HL-60 (cell line): ENCODE data around the gene CNTNAP2.

ENCODE experiments used
- GABPA ChIP-seq: IDR thresholded peaks from 2 replicates; pipeline ENCODE4 v1.6.1; 2012; ENCODE audit warnings: low read depth
- POLR2AphosphoS5 ChIP-seq: IDR thresholded peaks from 2 replicates; pipeline ENCODE4 v1.6.1; 2012; ENCODE audit warnings: low read depth
- TF ChIP-seq, protein P1 (sequence below): IDR thresholded peaks from one replicate; pipeline ENCODE4 v1.5.1; 2011; ENCODE audit warnings: low read length, control low read depth, inconsistent platforms; ENCODE audit not compliant: insufficient read depth
- TF ChIP-seq, protein P2 (sequence below): IDR thresholded peaks from 2 replicates; pipeline ENCODE4 v1.6.1; 2012; ENCODE audit warnings: low read depth; ENCODE audit not compliant: insufficient replicate concordance

- TF ChIP-seq, protein P1, sequence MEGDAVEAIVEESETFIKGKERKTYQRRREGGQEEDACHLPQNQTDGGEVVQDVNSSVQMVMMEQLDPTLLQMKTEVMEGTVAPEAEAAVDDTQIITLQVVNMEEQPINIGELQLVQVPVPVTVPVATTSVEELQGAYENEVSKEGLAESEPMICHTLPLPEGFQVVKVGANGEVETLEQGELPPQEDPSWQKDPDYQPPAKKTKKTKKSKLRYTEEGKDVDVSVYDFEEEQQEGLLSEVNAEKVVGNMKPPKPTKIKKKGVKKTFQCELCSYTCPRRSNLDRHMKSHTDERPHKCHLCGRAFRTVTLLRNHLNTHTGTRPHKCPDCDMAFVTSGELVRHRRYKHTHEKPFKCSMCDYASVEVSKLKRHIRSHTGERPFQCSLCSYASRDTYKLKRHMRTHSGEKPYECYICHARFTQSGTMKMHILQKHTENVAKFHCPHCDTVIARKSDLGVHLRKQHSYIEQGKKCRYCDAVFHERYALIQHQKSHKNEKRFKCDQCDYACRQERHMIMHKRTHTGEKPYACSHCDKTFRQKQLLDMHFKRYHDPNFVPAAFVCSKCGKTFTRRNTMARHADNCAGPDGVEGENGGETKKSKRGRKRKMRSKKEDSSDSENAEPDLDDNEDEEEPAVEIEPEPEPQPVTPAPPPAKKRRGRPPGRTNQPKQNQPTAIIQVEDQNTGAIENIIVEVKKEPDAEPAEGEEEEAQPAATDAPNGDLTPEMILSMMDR = no peak
- TF ChIP-seq POLR2AphosphoS5 = no peak
- no peak for TF ChIP-seq GABPA
- TF ChIP-seq, protein P2, sequence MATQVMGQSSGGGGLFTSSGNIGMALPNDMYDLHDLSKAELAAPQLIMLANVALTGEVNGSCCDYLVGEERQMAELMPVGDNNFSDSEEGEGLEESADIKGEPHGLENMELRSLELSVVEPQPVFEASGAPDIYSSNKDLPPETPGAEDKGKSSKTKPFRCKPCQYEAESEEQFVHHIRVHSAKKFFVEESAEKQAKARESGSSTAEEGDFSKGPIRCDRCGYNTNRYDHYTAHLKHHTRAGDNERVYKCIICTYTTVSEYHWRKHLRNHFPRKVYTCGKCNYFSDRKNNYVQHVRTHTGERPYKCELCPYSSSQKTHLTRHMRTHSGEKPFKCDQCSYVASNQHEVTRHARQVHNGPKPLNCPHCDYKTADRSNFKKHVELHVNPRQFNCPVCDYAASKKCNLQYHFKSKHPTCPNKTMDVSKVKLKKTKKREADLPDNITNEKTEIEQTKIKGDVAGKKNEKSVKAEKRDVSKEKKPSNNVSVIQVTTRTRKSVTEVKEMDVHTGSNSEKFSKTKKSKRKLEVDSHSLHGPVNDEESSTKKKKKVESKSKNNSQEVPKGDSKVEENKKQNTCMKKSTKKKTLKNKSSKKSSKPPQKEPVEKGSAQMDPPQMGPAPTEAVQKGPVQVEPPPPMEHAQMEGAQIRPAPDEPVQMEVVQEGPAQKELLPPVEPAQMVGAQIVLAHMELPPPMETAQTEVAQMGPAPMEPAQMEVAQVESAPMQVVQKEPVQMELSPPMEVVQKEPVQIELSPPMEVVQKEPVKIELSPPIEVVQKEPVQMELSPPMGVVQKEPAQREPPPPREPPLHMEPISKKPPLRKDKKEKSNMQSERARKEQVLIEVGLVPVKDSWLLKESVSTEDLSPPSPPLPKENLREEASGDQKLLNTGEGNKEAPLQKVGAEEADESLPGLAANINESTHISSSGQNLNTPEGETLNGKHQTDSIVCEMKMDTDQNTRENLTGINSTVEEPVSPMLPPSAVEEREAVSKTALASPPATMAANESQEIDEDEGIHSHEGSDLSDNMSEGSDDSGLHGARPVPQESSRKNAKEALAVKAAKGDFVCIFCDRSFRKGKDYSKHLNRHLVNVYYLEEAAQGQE = no peak
Observed at GRCh38 chr7:148209643-148210190, 2093.1 kb downstream of the CNTNAP2 start.
